OCI-LY3 (cell line): ENCODE results near the gene FZR1.

Experiments
- CTCF ChIP-seq: fragments of 200-600, 300-600 bp; sonication (generic); IDR thresholded peaks from 2 replicates; pipeline ENCODE4 v1.5.1; 2014; ENCODE audit warnings: antibody characterized with exemption, low read length, low read depth
- EZH2phosphoT487 ChIP-seq: fragments of 200-600 bp; shearing (Covaris generic); IDR thresholded peaks from 2 replicates; pipeline ENCODE4 v1.6.1; 2018; ENCODE audit warnings: antibody characterized with exemption, mixed run types, low read depth

GRCh38 chr19:3513229-3514140, 7.4 kb downstream of the FZR1 start:
- TF ChIP-seq CTCF (no peak), EZH2phosphoT487 (no peak)
